GM23338 (cell line): ENCODE measurements around the gene RCL1. TPM values are rescaled to one million over a fixed set of nuclear protein-coding genes. Genes with fewer than 3 reads are reported as not detected.

Experiments
- ATAC-seq: fragments of 200-7000 bp; cut with Tn5 transposase; 3 replicates; pipeline ENCODE4 v1.9.1; 2020
- DNase-seq: peaks from one replicate; pipeline ENCODE4 v3.0.0-alpha.2; 2015; ENCODE audit warnings: low spot score
- H2AFZ ChIP-seq: fragments of 200-600 bp; sonication (generic); 2 replicates; pipeline ENCODE4 v1.8.0; 2016; ENCODE audit warnings: antibody characterized with exemption, mild to moderate bottlenecking, moderate library complexity
- H3F3A ChIP-seq: fragments of 200-600 bp; sonication (generic); replicated peaks from 2 replicates; pipeline ENCODE4 v1.8.0; 2017; ENCODE audit warnings: antibody characterized with exemption, mixed run types, low read depth
- H3K27ac ChIP-seq: fragments of 200-600 bp; sonication (generic); 2 replicates; pipeline ENCODE4 v1.6.1; 2016; ENCODE audit warnings: low read depth
- H3K27me3 ChIP-seq: fragments of 200-600 bp; sonication (generic); 2 replicates; pipeline ENCODE4 v1.8.0; 2016; ENCODE audit warnings: mild to moderate bottlenecking, mixed run types, moderate library complexity; ENCODE audit not compliant: insufficient read depth
- H3K36me3 ChIP-seq: fragments of 200-600 bp; sonication (generic); 2 replicates; pipeline ENCODE4 v1.8.0; 2016; ENCODE audit warnings: mild to moderate bottlenecking; ENCODE audit not compliant: insufficient read depth
- H3K4me1 ChIP-seq: fragments of 200-600 bp; sonication (generic); 2 replicates; pipeline ENCODE4 v1.8.0; 2016; ENCODE audit warnings: mild to moderate bottlenecking, moderate library complexity; ENCODE audit not compliant: insufficient read depth
- H3K4me2 ChIP-seq: fragments of 200-600 bp; sonication (generic); 2 replicates; pipeline ENCODE4 v1.7.1; 2017; ENCODE audit warnings: mixed run types
- H3K4me3 ChIP-seq: fragments of 200-600 bp; sonication (generic); 2 replicates; pipeline ENCODE4 v1.6.1; 2016; ENCODE audit warnings: mixed run types
- H3K79me2 ChIP-seq: fragments of 200-600 bp; sonication (generic); replicated peaks from 2 replicates; pipeline ENCODE4 v1.8.0; 2017; ENCODE audit warnings: mild to moderate bottlenecking; ENCODE audit not compliant: insufficient read depth
- H3K9me2 ChIP-seq: fragments of 200-600 bp; sonication (generic); 2 replicates; pipeline ENCODE4 v1.8.0; 2017; ENCODE audit not compliant: insufficient read depth
- H4K20me1 ChIP-seq: fragments of 200-600 bp; sonication (generic); replicated peaks from 2 replicates; pipeline ENCODE4 v1.8.0; 2017; ENCODE audit warnings: mild to moderate bottlenecking; ENCODE audit not compliant: insufficient read depth
- H3K27ac Mint-ChIP-seq: 2 replicates; pipeline ENCODE4 v1.8.0; 2020; ENCODE audit warnings: inconsistent platforms, mild to moderate bottlenecking, moderate library complexity, mixed read lengths
- H3K27me3 Mint-ChIP-seq: 3 replicates; pipeline ENCODE4 v1.8.0; 2022; ENCODE audit warnings: low read depth, mild to moderate bottlenecking, moderate library complexity, mixed read lengths, inconsistent platforms; ENCODE audit not compliant: insufficient read depth, poor library complexity
- H3K36me3 Mint-ChIP-seq: 3 replicates; pipeline ENCODE4 v1.8.0; 2021; ENCODE audit warnings: low read depth, mild to moderate bottlenecking, inconsistent platforms, moderate library complexity, mixed read lengths
- H3K4me1 Mint-ChIP-seq: 3 replicates; pipeline ENCODE4 v1.8.0; 2020; ENCODE audit warnings: mild to moderate bottlenecking, inconsistent platforms, mixed read lengths
- H3K4me3 Mint-ChIP-seq: 3 replicates; pipeline ENCODE4 v1.8.0; 2021; ENCODE audit warnings: moderate library complexity, mild to moderate bottlenecking, inconsistent platforms, mixed read lengths
- H3K9me3 Mint-ChIP-seq: 3 replicates; pipeline ENCODE4 v1.8.0; 2020; ENCODE audit warnings: moderate library complexity, mild to moderate bottlenecking, inconsistent platforms, mixed read lengths
- CREB1 ChIP-seq: fragments of 250-450 bp; sonication (Bioruptor Pico); IDR thresholded peaks from 2 replicates; pipeline ENCODE4 v1.5.0; 2020; ENCODE audit warnings: low read depth, mild to moderate bottlenecking, moderate library complexity
- CTCF ChIP-seq, 2 experiments: fragments of 200-600 bp in 1 of 2; sonication (generic) in 1 of 2; conservative IDR thresholded peaks; 2 replicates each; pipeline versions ENCODE4 v1.5.1 to v1.6.1; 2016 to 2017; ENCODE audit warnings: antibody characterized with exemption in 2 of 2, low read depth in 2 of 2, mild to moderate bottlenecking in 2 of 2, moderate library complexity in 1 of 2
- ETS1 ChIP-seq: IDR thresholded peaks from 2 replicates; pipeline ENCODE4 v1.6.1; 2016; ENCODE audit warnings: antibody characterized with exemption
- EZH2 ChIP-seq: fragments of 200-600 bp; sonication (generic); IDR thresholded peaks from one replicate; pipeline ENCODE4 v1.8.0; 2017; ENCODE audit warnings: antibody characterized with exemption, mild to moderate bottlenecking, low read depth; ENCODE audit not compliant: unreplicated experiment
- EZH2phosphoT487 ChIP-seq: fragments of 200-600 bp; sonication (generic); IDR thresholded peaks from one replicate; pipeline ENCODE4 v1.8.1; 2018; ENCODE audit warnings: antibody characterized with exemption; ENCODE audit not compliant: unreplicated experiment
- JUNB ChIP-seq: IDR thresholded peaks from one replicate; pipeline ENCODE4 v1.6.1; 2016; ENCODE audit warnings: antibody characterized with exemption; ENCODE audit not compliant: unreplicated experiment
- NANOG ChIP-seq: IDR thresholded peaks from 2 replicates; pipeline ENCODE4 v1.6.1; 2016; ENCODE audit warnings: antibody characterized with exemption, borderline replicate concordance
- POLR2AphosphoS5 ChIP-seq: IDR thresholded peaks from 2 replicates; pipeline ENCODE4 v1.6.1; 2016; ENCODE audit warnings: antibody characterized with exemption, low read depth
- REST ChIP-seq: IDR thresholded peaks from one replicate; pipeline ENCODE4 v1.6.1; 2018; ENCODE audit warnings: antibody characterized with exemption; ENCODE audit not compliant: unreplicated experiment
- STAT1 ChIP-seq: IDR thresholded peaks from one replicate; pipeline ENCODE4 v1.6.1; 2016; ENCODE audit warnings: antibody characterized with exemption; ENCODE audit not compliant: unreplicated experiment
- ZNF114 ChIP-seq: fragments of 250-450 bp; sonication (Bioruptor Pico); IDR thresholded peaks from 2 replicates; pipeline ENCODE4 v1.5.0; 2020; ENCODE audit warnings: mild to moderate bottlenecking, moderate library complexity
- ZNF331 ChIP-seq: fragments of 250-450 bp; sonication (Bioruptor Pico); IDR thresholded peaks from 2 replicates; pipeline ENCODE4 v1.5.0; 2020; ENCODE audit warnings: low read depth, mild to moderate bottlenecking, moderate library complexity
- ZNF462 ChIP-seq: fragments of 250-450 bp; sonication (Bioruptor Pico); IDR thresholded peaks from 2 replicates; pipeline ENCODE4 v1.5.0; 2020; ENCODE audit warnings: mild to moderate bottlenecking, moderate library complexity
- polyA plus RNA-seq: library from polyadenylated mRNA; unstranded; fragments of >200 nt; fragmentation: Nextera tagmentation; extraction: Ambion mirVana; gene quantifications from 2 replicates; pipeline ENCODE4 v1.2.1, GENCODE V29; 2016
- total RNA-seq: library from RNA; depleted of rRNA; stranded (reverse); fragments of >200 nt; shearing (Covaris generic); gene quantifications from 2 replicates; pipeline ENCODE4 v1.2.3, GENCODE V29; 2014

Gene RCL1
- total and polyA plus RNA-seq, 2 experiments from 2014 or later: 19.3 to 41.2 TPM

GRCh38 chr9:4784403-4784802 is 8.3 kb upstream of the RCL1 start (continued):
- TF ChIP-seq ZNF114 (no peak), STAT1 (no peak), POLR2AphosphoS5 (no peak)

- no peak for ATAC-seq
- no peak overlapping the region for H3K4me3 ChIP-seq
- Mint-ChIP-seq H3K4me1 (peaks cover 22% of the 10 kb centered on the region), H3K9me3 (no peaks in the 10 kb centered on the region), H3K27ac (no peak overlapping the region), H3K4me3 (no peak overlapping the region), H3K27me3 (peaks cover 4% of the 10 kb centered on the region), H3K36me3 (no peaks in the 10 kb centered on the region)
- H3K4me2 ChIP-seq: no peak overlapping the region
- no peak overlapping the region for H3K27ac ChIP-seq
- no peak overlapping the region for H2AFZ ChIP-seq
- no peak for DNase-seq
- H3K27me3 ChIP-seq: no peaks in the 10 kb centered on the region
- 0 out of 2 replicates have a peak, but pooled peaks cover 7% of the 10 kb centered on the region for H3K9me2 ChIP-seq
- H3K36me3 ChIP-seq: no peaks in the 10 kb centered on the region
- TF ChIP-seq CTCF (conservative IDR thresholded peaks at IDR 0.05; ENCODE audit: low read depth in 2 of 2) (no peak), EZH2 (no peak), ZNF462 (CRISPR knock-in tag) (no peak), ZNF331 (CRISPR knock-in tag) (no peak), REST (no peak), CREB1 (CRISPR knock-in tag) (no peak), JUNB (no peak), NANOG (no peak), EZH2phosphoT487 (no peak), STAT1 (no peak), POLR2AphosphoS5 (no peak), ZNF114 (no peak), ETS1 (no peak)
- no peaks in the 10 kb centered on the region for H4K20me1 ChIP-seq
- no peaks in the 10 kb centered on the region for H3K79me2 ChIP-seq
- H3F3A ChIP-seq: no peaks in the 10 kb centered on the region
- peaks cover 6% of the 10 kb centered on the region; the same call in 1 of the 2 replicates for H3K4me1 ChIP-seq
Measured at GRCh38 chr9:4786599-4786998, 6.1 kb upstream of the RCL1 start.
